22Rv1 (cell line): ENCODE data around the gene COBL.

Experiments
- CTCF ChIP-seq: fragments of 450-650 bp; IDR thresholded peaks from 2 replicates; pipeline ENCODE4 v1.5.1; 2017; ENCODE audit warnings: mild to moderate bottlenecking
- ZFX ChIP-seq: fragments of 450-650 bp; IDR thresholded peaks from 2 replicates; pipeline ENCODE4 v1.6.1; 2017; ENCODE audit warnings: antibody characterized with exemption, borderline replicate concordance

DNA sequence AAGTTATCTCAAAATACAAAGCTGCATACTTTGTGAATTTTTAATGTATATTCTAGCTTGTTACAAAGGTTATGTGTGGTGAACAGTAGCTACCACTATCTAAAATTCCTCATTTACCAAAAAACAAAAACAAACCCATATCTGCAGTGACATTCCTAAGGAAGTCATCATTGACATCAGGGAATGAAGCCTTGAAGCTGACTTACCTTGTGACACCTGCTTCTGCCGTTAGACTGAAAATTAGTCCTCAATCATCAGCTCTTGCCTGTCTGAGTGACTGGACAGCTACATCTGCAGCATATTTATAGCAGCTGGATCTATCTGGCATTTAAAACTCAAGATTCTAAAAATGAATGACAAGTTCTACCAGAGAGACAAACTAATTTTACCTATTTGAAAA lies 43.2 kb downstream of the COBL start:
- no peak for TF ChIP-seq CTCF
- no peak for TF ChIP-seq ZFX
